C4-2B (cell line): ENCODE measurements around the gene STAT5B.
"Not testable (repeated sequence)": the region's sequence is repeated elsewhere in the genome, so short reads cannot be mapped to it uniquely, and the experiment has no call there.

Experiments
- CTCF ChIP-seq: fragments of 450-650 bp; conservative IDR thresholded peaks from 2 replicates; pipeline ENCODE4 v1.5.1; 2017; ENCODE audit warnings: mild to moderate bottlenecking
- ZFX ChIP-seq: fragments of 450-650 bp; IDR thresholded peaks from 2 replicates; pipeline ENCODE4 v1.6.1; 2017

- not testable (repeated sequence) for TF ChIP-seq CTCF, ZFX
These were observed 28.8 kb upstream of the STAT5B start for GRCh38 chr17:42305031-42305330.
